HUES48 (cell line): ENCODE data around the gene PLCXD3.

Experiments
- H3K27ac ChIP-seq: one replicate; pipeline ENCODE4 v1.7.0; 2013; ENCODE audit warnings: low read depth, low read length, inconsistent platforms
- H3K27me3 ChIP-seq: 2 replicates; pipeline ENCODE4 v1.6.1; 2013; ENCODE audit warnings: mild to moderate bottlenecking, low read length; ENCODE audit not compliant: control insufficient read depth, insufficient read depth
- H3K36me3 ChIP-seq: 2 replicates; pipeline ENCODE4 v1.6.1; 2013; ENCODE audit warnings: low read length; ENCODE audit not compliant: control insufficient read depth, insufficient read depth
- H3K4me1 ChIP-seq: 2 replicates; pipeline ENCODE4 v1.6.1; 2013; ENCODE audit warnings: mild to moderate bottlenecking, low read length; ENCODE audit not compliant: control insufficient read depth, insufficient read depth
- H3K4me3 ChIP-seq: 2 replicates; pipeline ENCODE4 v1.5.1; 2013; ENCODE audit warnings: mild to moderate bottlenecking, low read depth, low read length
- H3K9ac ChIP-seq: 2 replicates; pipeline ENCODE4 v1.6.1; 2013; ENCODE audit warnings: mild to moderate bottlenecking, low read depth, low read length, moderate library complexity
- H3K9me3 ChIP-seq: 2 replicates; pipeline ENCODE4 v1.6.1; 2013; ENCODE audit warnings: low read length; ENCODE audit not compliant: control insufficient read depth, insufficient read depth

Gene PLCXD3

GRCh38 chr5:41289970-41290464 lies 220.4 kb downstream of the PLCXD3 start:
- H3K9me3 ChIP-seq, result peaks cover 13% of the 10 kb centered on the region
- no peak overlapping the region for H3K27ac ChIP-seq
- H3K9ac ChIP-seq, result no peak overlapping the region
- no peaks in the 10 kb centered on the region for H3K36me3 ChIP-seq
- H3K4me3 ChIP-seq, result no peak overlapping the region
- no peaks in the 10 kb centered on the region for H3K27me3 ChIP-seq
- peaks cover 9% of the 10 kb centered on the region for H3K4me1 ChIP-seq

GRCh38 chr5:41286696-41287095 lies 223.7 kb downstream of the PLCXD3 start:
- Histone ChIP-seq H3K27ac (no peak overlapping the region), H3K4me3 (no peak overlapping the region), H3K4me1 (peaks cover 26% of the 10 kb centered on the region), H3K9ac (no peak overlapping the region), H3K9me3 (peaks cover 13% of the 10 kb centered on the region), H3K36me3 (no peaks in the 10 kb centered on the region), H3K27me3 (no peaks in the 10 kb centered on the region)

- Histone ChIP-seq H3K9me3 (peaks cover 9% of the 10 kb centered on the region), H3K27me3 (no peaks in the 10 kb centered on the region), H3K4me3 (no peak overlapping the region), H3K4me1 (peaks cover 26% of the 10 kb centered on the region), H3K27ac (no peak overlapping the region), H3K9ac (no peak overlapping the region), H3K36me3 (no peaks in the 10 kb centered on the region)
Observed at GRCh38 chr5:41286165-41286564, 224.2 kb downstream of the PLCXD3 start.

GRCh38 chr5:41284938-41285337 lies 225.5 kb downstream of the PLCXD3 start:
- Histone ChIP-seq H3K4me1 (peaks cover 26% of the 10 kb centered on the region), H3K4me3 (no peak overlapping the region), H3K27me3 (no peaks in the 10 kb centered on the region), H3K36me3 (no peaks in the 10 kb centered on the region), H3K9me3 (no peaks in the 10 kb centered on the region; the same call in 1 of the 2 replicates), H3K27ac (no peak overlapping the region), H3K9ac (no peak overlapping the region)

GRCh38 chr5:41281215-41281810 lies 229.1 kb downstream of the PLCXD3 start:
- H3K27me3 ChIP-seq, result no peaks in the 10 kb centered on the region
- no peak overlapping the region for H3K27ac ChIP-seq
- peaks cover 26% of the 10 kb centered on the region for H3K4me1 ChIP-seq
- no peaks in the 10 kb centered on the region for H3K36me3 ChIP-seq
- H3K4me3 ChIP-seq, result no peak overlapping the region
- H3K9ac ChIP-seq, result no peak overlapping the region
- no peaks in the 10 kb centered on the region for H3K9me3 ChIP-seq

GRCh38 chr5:41279040-41279439 lies 231.4 kb downstream of the PLCXD3 start:
- no peaks in the 10 kb centered on the region for H3K27me3 ChIP-seq
- H3K27ac ChIP-seq, result no peak overlapping the region
- H3K4me3 ChIP-seq, result no peak overlapping the region
- H3K9ac ChIP-seq, result no peak overlapping the region
- no peaks in the 10 kb centered on the region for H3K9me3 ChIP-seq
- H3K4me1 ChIP-seq, result peaks cover 7% of the 10 kb centered on the region
- H3K36me3 ChIP-seq, result no peaks in the 10 kb centered on the region

- Histone ChIP-seq H3K36me3 (no peaks in the 10 kb centered on the region), H3K4me1 (no peaks in the 10 kb centered on the region), H3K4me3 (no peak overlapping the region), H3K9me3 (no peaks in the 10 kb centered on the region), H3K9ac (no peak overlapping the region), H3K27me3 (no peaks in the 10 kb centered on the region), H3K27ac (no peak overlapping the region)
Observed at GRCh38 chr5:41277476-41278245, 232.7 kb downstream of the PLCXD3 start.

- Histone ChIP-seq H3K4me3 (no peak overlapping the region), H3K27ac (no peak overlapping the region), H3K36me3 (no peaks in the 10 kb centered on the region), H3K4me1 (no peaks in the 10 kb centered on the region), H3K9me3 (no peaks in the 10 kb centered on the region), H3K9ac (no peak overlapping the region), H3K27me3 (no peaks in the 10 kb centered on the region)
Observed at GRCh38 chr5:41275813-41276512, 234.4 kb downstream of the PLCXD3 start.

- H3K4me3 ChIP-seq, result no peak overlapping the region
- H3K36me3 ChIP-seq, result no peaks in the 10 kb centered on the region
- H3K9ac ChIP-seq, result no peak overlapping the region
- H3K27ac ChIP-seq, result no peak overlapping the region
- H3K27me3 ChIP-seq, result no peaks in the 10 kb centered on the region
- no peaks in the 10 kb centered on the region for H3K4me1 ChIP-seq
- no peaks in the 10 kb centered on the region for H3K9me3 ChIP-seq
Observed at GRCh38 chr5:41270423-41271251, 239.8 kb downstream of the PLCXD3 start.

- Histone ChIP-seq H3K27ac (no peak overlapping the region), H3K36me3 (no peaks in the 10 kb centered on the region), H3K9me3 (no peaks in the 10 kb centered on the region), H3K9ac (no peak overlapping the region), H3K27me3 (no peaks in the 10 kb centered on the region), H3K4me1 (no peaks in the 10 kb centered on the region), H3K4me3 (no peak overlapping the region)
Observed at GRCh38 chr5:41268894-41269293, 241.5 kb downstream of the PLCXD3 start.
